DMS 273 (cell line): ENCODE measurements around the gene ADI1.
"Not testable (repeated sequence)": the region's sequence is repeated elsewhere in the genome, so short reads cannot be mapped to it uniquely, and the experiment has no call there.

Source experiments
- DNase-seq: peaks from one replicate; lab custom pipeline; 2025; ENCODE audit not compliant: unreplicated experiment; lab: John Stamatoyannopoulos, UW

Gene ADI1

DNA sequence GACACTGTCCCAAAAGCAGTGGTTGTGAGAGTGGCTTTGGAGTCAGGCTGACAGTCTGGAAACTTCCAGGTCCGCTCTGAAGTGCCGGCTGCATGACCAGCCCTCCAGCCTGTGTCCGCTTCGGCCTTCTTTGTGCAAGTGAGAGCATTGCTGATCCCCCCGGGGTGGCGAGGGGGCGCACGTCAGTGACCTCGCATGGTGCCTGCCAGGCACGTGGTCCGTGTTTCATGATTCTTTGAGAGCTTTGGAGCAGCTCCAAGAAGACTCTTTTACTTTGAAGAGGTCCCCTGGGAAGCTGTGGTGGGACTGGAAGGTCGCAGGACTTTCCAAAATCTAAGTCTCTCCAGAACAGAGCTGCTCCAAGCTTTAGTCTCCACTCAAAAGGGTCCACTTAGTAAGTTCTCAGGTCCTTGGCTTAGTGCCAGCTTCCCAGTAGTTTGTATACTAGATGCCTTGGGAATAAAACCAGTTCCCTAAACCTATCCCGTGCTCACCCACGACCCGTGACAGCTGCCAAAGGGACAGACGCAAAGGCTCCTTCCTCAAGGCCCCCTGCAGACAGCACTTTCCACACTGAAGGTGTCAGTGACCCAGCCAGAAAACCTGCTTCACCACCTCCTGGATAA is 68.8 kb downstream of the ADI1 start:
- DNase-seq, result peak; percentile 37

DNA sequence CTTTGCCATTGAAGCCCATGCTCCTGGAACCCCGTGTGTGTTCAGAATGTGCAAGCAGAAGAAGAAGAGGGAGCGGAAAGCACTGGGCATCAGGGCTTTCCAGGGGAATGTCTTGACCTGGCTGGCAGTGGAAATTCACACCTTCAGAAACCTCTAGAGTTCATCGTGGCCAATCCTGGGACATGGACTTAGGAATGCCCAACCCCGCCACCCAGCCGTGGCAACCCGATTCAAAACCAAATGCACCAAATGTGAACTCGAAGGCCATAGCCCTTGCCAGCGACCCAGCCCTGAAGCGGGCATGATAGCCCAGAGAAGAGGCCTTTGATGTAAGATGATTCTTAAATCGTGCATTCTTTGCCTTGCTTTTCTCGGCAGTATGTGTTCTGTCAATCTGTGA is 69.4 kb downstream of the ADI1 start:
- DNase-seq, result no peak

DNA sequence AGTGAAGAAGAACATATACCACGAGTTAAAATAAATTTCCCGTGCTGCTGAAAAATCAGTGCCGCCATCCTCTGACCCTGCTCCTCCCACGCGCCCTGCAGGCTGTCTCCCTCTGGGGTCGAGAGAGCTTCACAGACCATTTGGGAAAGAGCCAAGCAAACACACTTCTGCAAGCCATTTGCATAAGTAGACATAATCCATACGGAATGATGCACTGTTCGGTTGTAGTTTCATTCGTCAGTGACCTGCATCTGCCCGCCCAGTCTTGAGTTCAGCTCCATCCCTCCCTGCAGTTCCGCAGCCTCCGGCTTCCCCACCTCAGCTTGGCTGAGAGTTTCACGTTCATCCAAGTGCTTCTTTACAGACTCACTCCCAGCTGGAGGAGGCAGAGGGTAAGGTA is 70.2 kb downstream of the ADI1 start:
- peak; percentile 27 for DNase-seq

DNA sequence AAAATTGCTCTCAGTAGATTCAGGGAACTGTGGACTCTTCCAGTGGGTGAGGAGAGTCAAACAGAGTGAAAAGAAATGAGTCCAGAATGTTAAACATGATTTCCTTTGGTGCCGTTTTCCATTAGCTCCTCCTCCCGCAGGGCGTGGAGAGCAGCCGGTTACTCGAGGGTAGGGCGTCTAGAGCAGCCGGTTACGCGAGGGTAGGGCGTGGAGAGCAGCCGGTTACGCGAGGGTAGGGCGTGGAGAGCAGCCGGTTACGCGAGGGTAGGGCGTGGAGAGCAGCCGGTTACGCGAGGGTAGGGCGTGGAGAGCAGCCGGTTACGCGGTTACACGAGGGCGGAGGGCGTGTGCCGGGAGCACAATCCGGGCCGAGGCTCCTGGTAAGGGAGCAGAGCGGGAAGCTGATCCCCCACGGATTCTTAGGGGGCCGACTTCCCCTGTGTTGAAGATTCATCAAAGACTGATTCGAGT is 70.9 kb downstream of the ADI1 start:
- not testable (repeated sequence) for DNase-seq

DNA sequence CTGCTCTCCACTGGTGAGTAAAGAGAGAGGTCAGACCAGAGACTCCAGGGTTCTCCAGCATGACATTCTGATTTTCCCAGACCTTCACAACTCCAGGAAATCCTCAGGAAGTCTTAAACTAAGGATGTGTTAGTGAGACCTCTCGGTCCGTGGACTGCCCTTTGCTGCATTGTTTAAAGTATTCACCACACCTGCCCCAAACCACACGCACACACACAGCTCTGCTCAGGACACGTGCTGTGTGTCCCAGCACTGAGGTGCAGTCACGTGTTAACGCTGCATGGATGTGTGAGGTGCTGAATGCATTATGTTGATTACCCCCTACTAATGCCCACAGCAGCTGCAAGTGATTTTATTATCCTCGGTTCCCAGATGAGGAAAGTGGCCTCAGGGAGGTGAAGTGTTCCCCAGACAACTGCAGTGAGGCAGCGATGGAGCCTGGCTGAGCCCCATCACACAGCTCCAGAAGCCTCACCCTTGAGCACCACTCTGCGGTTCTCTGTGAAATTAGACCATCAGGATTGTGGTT is 71.5 kb downstream of the ADI1 start:
- DNase-seq, result no peak
